ENCODE results near the gene ADAD1.

DNA sequence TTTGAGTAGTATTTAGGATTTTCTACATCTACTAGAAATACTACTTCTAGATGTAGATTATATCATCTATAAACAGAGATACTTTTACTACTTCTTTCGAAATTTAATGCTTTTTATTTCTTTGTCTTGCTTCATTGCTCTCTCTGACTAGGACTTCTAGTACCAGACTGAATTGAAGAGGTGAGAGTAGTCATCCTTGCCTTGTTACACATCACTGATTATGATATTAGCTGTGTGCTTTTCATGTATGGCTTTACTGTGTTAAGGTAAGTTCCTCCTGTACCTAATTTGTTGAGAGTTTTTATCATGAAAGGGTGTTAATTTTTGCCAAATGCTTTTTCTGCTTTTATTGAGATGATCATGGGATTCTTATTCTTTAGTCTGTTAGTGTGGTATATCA lies 97.3 kb downstream of the ADAD1 start:
- no peak for TF ChIP-seq POLR2A (IDR thresholded peaks at IDR 0.05)
- TF ChIP-seq, protein P1, sequence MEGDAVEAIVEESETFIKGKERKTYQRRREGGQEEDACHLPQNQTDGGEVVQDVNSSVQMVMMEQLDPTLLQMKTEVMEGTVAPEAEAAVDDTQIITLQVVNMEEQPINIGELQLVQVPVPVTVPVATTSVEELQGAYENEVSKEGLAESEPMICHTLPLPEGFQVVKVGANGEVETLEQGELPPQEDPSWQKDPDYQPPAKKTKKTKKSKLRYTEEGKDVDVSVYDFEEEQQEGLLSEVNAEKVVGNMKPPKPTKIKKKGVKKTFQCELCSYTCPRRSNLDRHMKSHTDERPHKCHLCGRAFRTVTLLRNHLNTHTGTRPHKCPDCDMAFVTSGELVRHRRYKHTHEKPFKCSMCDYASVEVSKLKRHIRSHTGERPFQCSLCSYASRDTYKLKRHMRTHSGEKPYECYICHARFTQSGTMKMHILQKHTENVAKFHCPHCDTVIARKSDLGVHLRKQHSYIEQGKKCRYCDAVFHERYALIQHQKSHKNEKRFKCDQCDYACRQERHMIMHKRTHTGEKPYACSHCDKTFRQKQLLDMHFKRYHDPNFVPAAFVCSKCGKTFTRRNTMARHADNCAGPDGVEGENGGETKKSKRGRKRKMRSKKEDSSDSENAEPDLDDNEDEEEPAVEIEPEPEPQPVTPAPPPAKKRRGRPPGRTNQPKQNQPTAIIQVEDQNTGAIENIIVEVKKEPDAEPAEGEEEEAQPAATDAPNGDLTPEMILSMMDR (IDR thresholded peaks at IDR 0.05), result no peak

Data from uterus (tissue), 2 donors.